AG10803 (cell line): Measurements from ENCODE around the gene FAM217B.

Experiments
- DNase-seq: peaks from one replicate; pipeline ENCODE4 v3.0.0; 2010; ENCODE audit warnings: low read depth
- H3K4me3 ChIP-seq: 2 replicates; pipeline ENCODE4 v1.5.1; 2011; ENCODE audit warnings: mild to moderate bottlenecking, low read length, control low read depth
- TF ChIP-seq, protein P1 (sequence below): conservative IDR thresholded peaks from 2 replicates; pipeline ENCODE4 v1.5.1; 2011; ENCODE audit warnings: mild to moderate bottlenecking, low read length, control low read depth, inconsistent platforms

FAM217B gene

GRCh38 chr20:59997896-59998295 lies 57.7 kb downstream of the FAM217B start:
- no peak overlapping the region for H3K4me3 ChIP-seq
- no peak for DNase-seq
- TF ChIP-seq, protein P1, sequence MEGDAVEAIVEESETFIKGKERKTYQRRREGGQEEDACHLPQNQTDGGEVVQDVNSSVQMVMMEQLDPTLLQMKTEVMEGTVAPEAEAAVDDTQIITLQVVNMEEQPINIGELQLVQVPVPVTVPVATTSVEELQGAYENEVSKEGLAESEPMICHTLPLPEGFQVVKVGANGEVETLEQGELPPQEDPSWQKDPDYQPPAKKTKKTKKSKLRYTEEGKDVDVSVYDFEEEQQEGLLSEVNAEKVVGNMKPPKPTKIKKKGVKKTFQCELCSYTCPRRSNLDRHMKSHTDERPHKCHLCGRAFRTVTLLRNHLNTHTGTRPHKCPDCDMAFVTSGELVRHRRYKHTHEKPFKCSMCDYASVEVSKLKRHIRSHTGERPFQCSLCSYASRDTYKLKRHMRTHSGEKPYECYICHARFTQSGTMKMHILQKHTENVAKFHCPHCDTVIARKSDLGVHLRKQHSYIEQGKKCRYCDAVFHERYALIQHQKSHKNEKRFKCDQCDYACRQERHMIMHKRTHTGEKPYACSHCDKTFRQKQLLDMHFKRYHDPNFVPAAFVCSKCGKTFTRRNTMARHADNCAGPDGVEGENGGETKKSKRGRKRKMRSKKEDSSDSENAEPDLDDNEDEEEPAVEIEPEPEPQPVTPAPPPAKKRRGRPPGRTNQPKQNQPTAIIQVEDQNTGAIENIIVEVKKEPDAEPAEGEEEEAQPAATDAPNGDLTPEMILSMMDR = no peak
